ELR (cell line): ENCODE results near the gene SKA1.

Source experiments
- DNase-seq: peaks from one replicate; pipeline ENCODE4 v3.0.0-alpha.2; 2015; ENCODE audit warnings: low read depth

SKA1 gene

GRCh38 chr18:50374753-50375391 is at the start of gene SKA1:
Gene SKA1, plus strand, starts transcription at chr18:50375046. Its CDS starts 785 bp downstream, at chr18:50375831.
- peak; percentile 94 for DNase-seq

- DNase-seq = no peak
These were observed 46.9 kb upstream of the SKA1 start for GRCh38 chr18:50327983-50328382.

- DNase-seq = no peak
These were observed 44.7 kb upstream of the SKA1 start for GRCh38 chr18:50330176-50330575.

GRCh38 chr18:50331691-50332090 is 43.2 kb upstream of the SKA1 start:
- DNase-seq = no peak

DNA sequence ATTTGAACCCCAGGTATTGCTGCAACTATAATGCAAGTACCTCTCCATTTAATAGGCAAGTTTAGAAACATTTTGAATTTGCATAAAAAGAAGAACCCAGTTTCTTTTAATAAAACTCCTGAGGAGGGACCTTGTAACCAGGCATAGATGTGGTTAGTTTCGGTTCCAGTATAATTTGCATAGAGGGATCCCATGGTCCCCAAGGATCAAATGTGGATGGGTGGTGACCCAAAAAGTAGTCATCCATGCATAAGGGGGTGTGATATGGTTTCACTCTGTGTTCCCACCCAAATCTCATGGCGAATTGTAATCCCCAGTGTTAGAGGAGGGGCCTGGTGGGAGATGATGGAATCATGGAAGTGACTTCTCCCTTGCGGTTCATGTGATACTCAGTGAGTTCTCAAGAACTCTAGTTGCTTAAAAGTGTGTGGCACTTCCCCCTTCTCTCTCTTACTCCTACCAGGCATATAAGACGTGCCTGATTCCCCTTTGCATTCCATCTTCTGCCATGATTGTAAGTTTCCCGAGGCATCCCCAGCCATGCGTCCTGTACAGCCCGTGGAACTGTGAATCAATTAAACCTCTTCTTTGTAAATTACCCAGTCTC is 40.2 kb upstream of the SKA1 start:
- no peak for DNase-seq

DNA sequence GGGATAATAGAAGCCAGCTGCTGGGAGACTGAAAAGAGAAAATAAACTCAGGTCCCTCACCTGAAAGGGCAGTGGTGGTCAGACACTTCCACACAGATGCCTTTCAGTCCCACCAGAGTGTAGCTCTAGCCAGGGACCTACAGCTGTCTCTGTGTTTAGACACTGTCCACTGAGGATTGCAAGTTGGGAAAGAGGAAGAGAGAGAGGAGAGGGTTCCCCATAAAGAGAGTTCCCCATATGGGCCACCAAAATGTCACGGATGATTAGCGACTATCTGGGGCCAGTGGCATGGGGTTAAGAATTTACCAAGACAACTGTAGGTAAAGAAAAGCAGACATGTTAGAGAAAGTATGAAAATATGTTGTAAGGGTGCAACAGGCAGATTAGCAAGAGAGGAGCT is 36.7 kb upstream of the SKA1 start:
- no peak for DNase-seq

DNA sequence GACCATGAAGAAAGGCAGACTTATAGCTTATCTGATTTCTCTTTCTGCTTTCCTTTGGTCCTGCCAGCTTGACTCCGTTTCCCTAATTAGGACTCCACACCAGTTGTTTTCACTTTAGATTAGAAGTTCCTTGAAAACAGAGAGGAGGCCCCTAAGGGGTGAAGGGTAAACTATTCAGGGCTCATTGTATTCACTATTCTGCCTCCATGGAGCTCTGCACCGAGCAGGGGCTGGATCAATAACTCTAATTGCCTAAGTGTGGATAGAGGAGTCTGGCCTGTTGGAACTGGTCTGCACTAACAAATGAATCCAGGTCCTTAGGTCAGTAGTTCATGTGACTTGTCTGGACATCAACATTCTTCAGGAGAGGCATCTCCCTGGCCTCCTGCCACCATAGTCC is 36.1 kb upstream of the SKA1 start:
- no peak for DNase-seq

DNA sequence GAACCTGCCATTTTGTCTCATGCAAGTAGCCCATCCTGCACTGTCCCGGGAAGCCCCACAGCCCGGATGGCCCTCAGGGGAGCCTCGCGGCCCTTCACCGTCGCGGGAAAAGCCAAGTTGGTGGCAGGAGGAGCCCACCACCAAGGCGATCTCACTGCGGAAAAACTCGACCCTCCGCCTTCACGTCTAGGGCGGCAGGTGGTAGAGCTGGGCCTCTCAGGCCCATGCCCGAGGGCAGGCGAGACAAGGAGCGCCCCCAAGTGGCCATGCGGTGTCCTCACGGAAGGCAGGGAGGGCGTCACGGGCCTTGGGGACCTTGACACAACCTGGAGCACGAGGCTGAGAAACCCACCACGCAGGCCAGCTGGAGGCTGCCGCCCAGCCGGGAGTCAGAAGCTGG is 34.8 kb upstream of the SKA1 start:
- no peak for DNase-seq

DNA sequence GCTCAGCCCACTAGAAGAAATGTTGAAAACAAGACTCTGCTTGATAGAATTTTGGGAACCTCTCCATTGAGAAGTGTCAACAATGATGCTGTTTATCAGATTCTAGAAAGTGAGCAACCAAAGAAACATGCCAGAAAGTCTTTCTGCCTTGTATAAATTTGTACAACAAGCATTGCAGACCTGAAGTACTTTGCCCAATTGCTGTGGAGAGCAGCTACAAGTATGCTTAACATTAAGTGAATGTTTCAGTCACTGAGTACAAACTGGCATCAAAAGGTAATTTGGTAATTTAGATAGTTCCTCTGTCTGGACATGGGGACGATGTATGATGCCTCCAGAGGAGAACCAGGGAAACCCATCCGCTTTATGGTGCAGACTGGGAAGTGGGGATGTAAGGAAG is 33.4 kb upstream of the SKA1 start:
- no peak for DNase-seq

GRCh38 chr18:50350699-50351098 is 24.1 kb upstream of the SKA1 start:
- DNase-seq = no peak

DNA sequence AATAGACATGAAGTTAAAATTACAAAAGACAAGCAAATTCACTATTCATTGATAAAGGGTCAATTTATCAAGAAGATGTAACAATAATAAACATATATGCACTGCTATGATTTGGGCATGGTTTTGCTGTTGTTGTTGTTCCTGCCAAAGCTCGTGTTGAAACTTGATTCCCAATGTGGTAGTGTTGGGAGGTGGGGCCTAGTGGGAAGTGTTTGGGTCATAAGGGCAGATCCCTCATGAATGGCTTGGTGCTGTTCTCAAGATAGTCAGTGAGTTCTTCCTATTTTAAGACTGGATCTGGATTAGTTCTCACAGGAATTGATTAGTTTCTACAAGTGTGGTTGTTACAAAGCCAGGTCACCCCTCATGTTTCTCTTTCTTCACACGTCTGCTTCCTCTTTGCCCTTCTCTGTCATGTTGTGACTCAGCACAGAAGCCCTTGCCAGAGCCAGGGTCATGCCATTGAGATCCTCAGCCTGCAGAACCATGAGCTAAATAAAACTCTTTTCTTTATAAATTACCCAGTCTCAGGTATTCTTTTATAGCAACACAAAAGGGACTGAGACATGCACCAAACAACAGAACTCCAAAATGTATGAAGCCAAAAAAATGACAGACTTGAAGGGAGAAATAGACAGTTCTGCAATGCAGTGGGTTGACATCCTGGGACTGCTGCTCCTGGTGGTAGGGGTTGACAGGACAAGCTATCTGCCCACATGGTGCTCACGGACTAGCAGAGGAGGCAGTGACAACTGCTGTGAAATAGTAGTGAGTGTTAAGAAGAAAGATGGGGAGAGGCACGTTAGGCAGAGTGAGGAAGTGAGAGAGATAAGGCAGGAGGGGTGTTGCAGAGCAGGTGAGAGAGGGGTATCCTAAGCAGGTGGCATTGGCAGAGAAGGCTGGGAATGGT is 18.6 kb upstream of the SKA1 start:
- DNase-seq = peak; percentile 51

- no peak for DNase-seq
These were observed 16.0 kb upstream of the SKA1 start for GRCh38 chr18:50358844-50359243.

GRCh38 chr18:50359806-50360205 is 15.0 kb upstream of the SKA1 start:
- no peak for DNase-seq

- no peak for DNase-seq
These were observed 14.2 kb upstream of the SKA1 start for GRCh38 chr18:50360611-50361010.

DNA sequence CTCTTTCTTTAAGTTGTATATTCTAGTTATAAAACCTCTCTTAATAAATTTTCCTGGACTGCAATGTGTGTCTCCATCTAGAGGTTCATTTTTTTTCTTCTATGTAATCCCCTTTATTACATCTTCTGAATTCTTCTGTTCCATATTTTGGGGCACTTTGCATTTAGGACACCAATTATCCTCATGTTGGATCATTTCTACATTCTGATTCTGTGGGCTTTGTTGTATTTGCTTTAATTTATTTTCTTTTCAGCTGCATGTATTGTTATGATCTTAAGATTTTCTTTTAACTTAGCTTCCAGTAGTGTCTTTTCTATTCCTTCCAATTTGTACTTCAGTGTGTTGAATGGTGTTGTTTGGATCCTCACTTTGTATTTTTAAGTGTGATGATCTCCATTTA is 5.2 kb upstream of the SKA1 start:
- no peak for DNase-seq

- no peak for DNase-seq
These were observed 2.1 kb upstream of the SKA1 start for GRCh38 chr18:50372743-50373142.

- no peak for DNase-seq
These were observed 1.2 kb upstream of the SKA1 start for GRCh38 chr18:50373561-50374219.

- DNase-seq = no peak
These were observed 560 bp upstream of the SKA1 start for GRCh38 chr18:50374220-50374752.

- DNase-seq = peak; percentile 38
These were observed 2.4 kb downstream of the SKA1 start for GRCh38 chr18:50377061-50377798.

DNA sequence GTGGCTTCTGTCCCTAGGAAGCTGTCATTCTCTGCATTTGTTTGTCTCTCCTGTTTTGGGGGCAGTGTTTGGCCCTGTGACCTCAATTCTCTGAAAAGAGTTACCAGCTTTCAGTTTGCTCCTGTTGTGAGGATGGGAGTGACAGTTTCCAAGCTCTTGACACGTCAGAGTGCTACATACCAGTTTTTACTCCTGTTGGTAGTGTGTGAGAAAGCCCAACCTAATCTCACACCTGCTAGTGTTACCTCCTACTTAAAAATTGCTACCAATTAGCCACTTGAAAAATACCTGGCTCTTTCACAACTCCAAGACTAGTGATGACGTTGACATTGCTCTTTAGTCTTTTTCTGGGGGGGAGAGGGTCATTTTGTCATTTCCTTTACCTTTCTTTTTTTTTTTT is 14.1 kb downstream of the SKA1 start:
- no peak for DNase-seq

DNA sequence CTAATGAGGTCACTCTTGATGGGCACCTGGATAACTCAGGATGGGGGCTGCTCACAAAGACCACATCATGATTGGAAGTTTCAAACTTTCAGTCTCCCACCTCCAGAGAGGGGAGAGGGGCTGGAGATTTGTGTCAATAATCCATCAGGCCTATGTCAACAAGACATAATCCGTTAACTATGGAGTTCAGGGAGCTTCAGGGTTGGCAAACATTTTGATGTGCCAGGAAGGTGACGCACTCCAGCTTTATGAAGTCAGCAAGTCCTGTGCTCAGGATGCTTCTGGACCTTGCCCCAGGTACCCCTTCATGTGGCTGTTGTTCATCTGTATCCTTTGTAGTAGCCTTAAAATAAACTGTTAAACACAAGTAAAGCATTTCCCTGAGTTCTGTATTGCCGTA is 19.0 kb downstream of the SKA1 start:
- no peak for DNase-seq

- DNase-seq = no peak
These were observed 20.2 kb downstream of the SKA1 start for GRCh38 chr18:50395093-50395492.
